GM23338 (cell line): ENCODE results near the gene FOXJ3. TPM values are rescaled to one million over a fixed set of nuclear protein-coding genes. Genes with fewer than 3 reads are reported as not detected.

Source experiments
- ATAC-seq: fragments of 200-7000 bp; cut with Tn5 transposase; 3 replicates; pipeline ENCODE4 v1.9.1; 2020
- DNase-seq: peaks from one replicate; pipeline ENCODE4 v3.0.0-alpha.2; 2015; ENCODE audit warnings: low spot score
- H2AFZ ChIP-seq: fragments of 200-600 bp; sonication (generic); 2 replicates; pipeline ENCODE4 v1.8.0; 2016; ENCODE audit warnings: antibody characterized with exemption, mild to moderate bottlenecking, moderate library complexity
- H3F3A ChIP-seq: fragments of 200-600 bp; sonication (generic); replicated peaks from 2 replicates; pipeline ENCODE4 v1.8.0; 2017; ENCODE audit warnings: antibody characterized with exemption, mixed run types, low read depth
- H3K27ac ChIP-seq: fragments of 200-600 bp; sonication (generic); 2 replicates; pipeline ENCODE4 v1.6.1; 2016; ENCODE audit warnings: low read depth
- H3K27me3 ChIP-seq: fragments of 200-600 bp; sonication (generic); 2 replicates; pipeline ENCODE4 v1.8.0; 2016; ENCODE audit warnings: mild to moderate bottlenecking, mixed run types, moderate library complexity; ENCODE audit not compliant: insufficient read depth
- H3K36me3 ChIP-seq: fragments of 200-600 bp; sonication (generic); 2 replicates; pipeline ENCODE4 v1.8.0; 2016; ENCODE audit warnings: mild to moderate bottlenecking; ENCODE audit not compliant: insufficient read depth
- H3K4me1 ChIP-seq: fragments of 200-600 bp; sonication (generic); 2 replicates; pipeline ENCODE4 v1.8.0; 2016; ENCODE audit warnings: mild to moderate bottlenecking, moderate library complexity; ENCODE audit not compliant: insufficient read depth
- H3K4me2 ChIP-seq: fragments of 200-600 bp; sonication (generic); 2 replicates; pipeline ENCODE4 v1.7.1; 2017; ENCODE audit warnings: mixed run types
- H3K4me3 ChIP-seq: fragments of 200-600 bp; sonication (generic); 2 replicates; pipeline ENCODE4 v1.6.1; 2016; ENCODE audit warnings: mixed run types
- H3K79me2 ChIP-seq: fragments of 200-600 bp; sonication (generic); replicated peaks from 2 replicates; pipeline ENCODE4 v1.8.0; 2017; ENCODE audit warnings: mild to moderate bottlenecking; ENCODE audit not compliant: insufficient read depth
- H3K9me2 ChIP-seq: fragments of 200-600 bp; sonication (generic); 2 replicates; pipeline ENCODE4 v1.8.0; 2017; ENCODE audit not compliant: insufficient read depth
- H4K20me1 ChIP-seq: fragments of 200-600 bp; sonication (generic); replicated peaks from 2 replicates; pipeline ENCODE4 v1.8.0; 2017; ENCODE audit warnings: mild to moderate bottlenecking; ENCODE audit not compliant: insufficient read depth
- H3K27ac Mint-ChIP-seq: 2 replicates; pipeline ENCODE4 v1.8.0; 2020; ENCODE audit warnings: inconsistent platforms, mild to moderate bottlenecking, moderate library complexity, mixed read lengths
- H3K27me3 Mint-ChIP-seq: 3 replicates; pipeline ENCODE4 v1.8.0; 2022; ENCODE audit warnings: low read depth, mild to moderate bottlenecking, moderate library complexity, mixed read lengths, inconsistent platforms; ENCODE audit not compliant: insufficient read depth, poor library complexity
- H3K36me3 Mint-ChIP-seq: 3 replicates; pipeline ENCODE4 v1.8.0; 2021; ENCODE audit warnings: low read depth, mild to moderate bottlenecking, inconsistent platforms, moderate library complexity, mixed read lengths
- H3K4me1 Mint-ChIP-seq: 3 replicates; pipeline ENCODE4 v1.8.0; 2020; ENCODE audit warnings: mild to moderate bottlenecking, inconsistent platforms, mixed read lengths
- H3K4me3 Mint-ChIP-seq: 3 replicates; pipeline ENCODE4 v1.8.0; 2021; ENCODE audit warnings: moderate library complexity, mild to moderate bottlenecking, inconsistent platforms, mixed read lengths
- H3K9me3 Mint-ChIP-seq: 3 replicates; pipeline ENCODE4 v1.8.0; 2020; ENCODE audit warnings: moderate library complexity, mild to moderate bottlenecking, inconsistent platforms, mixed read lengths
- CREB1 ChIP-seq: fragments of 250-450 bp; sonication (Bioruptor Pico); IDR thresholded peaks from 2 replicates; pipeline ENCODE4 v1.5.0; 2020; ENCODE audit warnings: low read depth, mild to moderate bottlenecking, moderate library complexity
- CTCF ChIP-seq, 2 experiments: fragments of 200-600 bp in 1 of 2; sonication (generic) in 1 of 2; conservative IDR thresholded peaks; 2 replicates each; pipeline versions ENCODE4 v1.5.1 to v1.6.1; 2016 to 2017; ENCODE audit warnings: antibody characterized with exemption in 2 of 2, low read depth in 2 of 2, mild to moderate bottlenecking in 2 of 2, moderate library complexity in 1 of 2
- ETS1 ChIP-seq: IDR thresholded peaks from 2 replicates; pipeline ENCODE4 v1.6.1; 2016; ENCODE audit warnings: antibody characterized with exemption
- EZH2 ChIP-seq: fragments of 200-600 bp; sonication (generic); IDR thresholded peaks from one replicate; pipeline ENCODE4 v1.8.0; 2017; ENCODE audit warnings: antibody characterized with exemption, mild to moderate bottlenecking, low read depth; ENCODE audit not compliant: unreplicated experiment
- JUNB ChIP-seq: IDR thresholded peaks from one replicate; pipeline ENCODE4 v1.6.1; 2016; ENCODE audit warnings: antibody characterized with exemption; ENCODE audit not compliant: unreplicated experiment
- NANOG ChIP-seq: IDR thresholded peaks from 2 replicates; pipeline ENCODE4 v1.6.1; 2016; ENCODE audit warnings: antibody characterized with exemption, borderline replicate concordance
- POLR2AphosphoS5 ChIP-seq: IDR thresholded peaks from 2 replicates; pipeline ENCODE4 v1.6.1; 2016; ENCODE audit warnings: antibody characterized with exemption, low read depth
- STAT1 ChIP-seq: IDR thresholded peaks from one replicate; pipeline ENCODE4 v1.6.1; 2016; ENCODE audit warnings: antibody characterized with exemption; ENCODE audit not compliant: unreplicated experiment
- ZNF114 ChIP-seq: fragments of 250-450 bp; sonication (Bioruptor Pico); IDR thresholded peaks from 2 replicates; pipeline ENCODE4 v1.5.0; 2020; ENCODE audit warnings: mild to moderate bottlenecking, moderate library complexity
- ZNF462 ChIP-seq: fragments of 250-450 bp; sonication (Bioruptor Pico); IDR thresholded peaks from 2 replicates; pipeline ENCODE4 v1.5.0; 2020; ENCODE audit warnings: mild to moderate bottlenecking, moderate library complexity
- polyA plus RNA-seq: library from polyadenylated mRNA; unstranded; fragments of >200 nt; fragmentation: Nextera tagmentation; extraction: Ambion mirVana; gene quantifications from 2 replicates; pipeline ENCODE4 v1.2.1, GENCODE V29; 2016
- total RNA-seq: library from RNA; depleted of rRNA; stranded (reverse); fragments of >200 nt; shearing (Covaris generic); gene quantifications from 2 replicates; pipeline ENCODE4 v1.2.3, GENCODE V29; 2014
- TF ChIP-seq, protein P1 (sequence below): IDR thresholded peaks from one replicate; pipeline ENCODE4 v1.6.1; 2018; ENCODE audit warnings: antibody characterized with exemption; ENCODE audit not compliant: unreplicated experiment

FOXJ3 gene
- total and polyA plus RNA-seq, 2 experiments from 2014 or later: 36.6 to 53.3 TPM

- TF ChIP-seq ZNF462 (CRISPR knock-in tag) (no peak), POLR2AphosphoS5 (no peak)
- TF ChIP-seq, protein P1, sequence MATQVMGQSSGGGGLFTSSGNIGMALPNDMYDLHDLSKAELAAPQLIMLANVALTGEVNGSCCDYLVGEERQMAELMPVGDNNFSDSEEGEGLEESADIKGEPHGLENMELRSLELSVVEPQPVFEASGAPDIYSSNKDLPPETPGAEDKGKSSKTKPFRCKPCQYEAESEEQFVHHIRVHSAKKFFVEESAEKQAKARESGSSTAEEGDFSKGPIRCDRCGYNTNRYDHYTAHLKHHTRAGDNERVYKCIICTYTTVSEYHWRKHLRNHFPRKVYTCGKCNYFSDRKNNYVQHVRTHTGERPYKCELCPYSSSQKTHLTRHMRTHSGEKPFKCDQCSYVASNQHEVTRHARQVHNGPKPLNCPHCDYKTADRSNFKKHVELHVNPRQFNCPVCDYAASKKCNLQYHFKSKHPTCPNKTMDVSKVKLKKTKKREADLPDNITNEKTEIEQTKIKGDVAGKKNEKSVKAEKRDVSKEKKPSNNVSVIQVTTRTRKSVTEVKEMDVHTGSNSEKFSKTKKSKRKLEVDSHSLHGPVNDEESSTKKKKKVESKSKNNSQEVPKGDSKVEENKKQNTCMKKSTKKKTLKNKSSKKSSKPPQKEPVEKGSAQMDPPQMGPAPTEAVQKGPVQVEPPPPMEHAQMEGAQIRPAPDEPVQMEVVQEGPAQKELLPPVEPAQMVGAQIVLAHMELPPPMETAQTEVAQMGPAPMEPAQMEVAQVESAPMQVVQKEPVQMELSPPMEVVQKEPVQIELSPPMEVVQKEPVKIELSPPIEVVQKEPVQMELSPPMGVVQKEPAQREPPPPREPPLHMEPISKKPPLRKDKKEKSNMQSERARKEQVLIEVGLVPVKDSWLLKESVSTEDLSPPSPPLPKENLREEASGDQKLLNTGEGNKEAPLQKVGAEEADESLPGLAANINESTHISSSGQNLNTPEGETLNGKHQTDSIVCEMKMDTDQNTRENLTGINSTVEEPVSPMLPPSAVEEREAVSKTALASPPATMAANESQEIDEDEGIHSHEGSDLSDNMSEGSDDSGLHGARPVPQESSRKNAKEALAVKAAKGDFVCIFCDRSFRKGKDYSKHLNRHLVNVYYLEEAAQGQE: no peak
Measured at GRCh38 chr1:42183957-42184268, 151.1 kb downstream of the FOXJ3 start (continued).

- no peaks in the 10 kb centered on the region for H3K27me3 ChIP-seq
- ATAC-seq (no peak), DNase-seq (no peak)
- H3K4me3 ChIP-seq: no peak overlapping the region
- H3F3A ChIP-seq: no peaks in the 10 kb centered on the region
- no peaks in the 10 kb centered on the region for H3K9me2 ChIP-seq
- H3K36me3 Mint-ChIP-seq: peaks cover 24% of the 10 kb centered on the region
- H3K4me3 Mint-ChIP-seq: no peak overlapping the region
- peaks cover 10% of the 10 kb centered on the region for H4K20me1 ChIP-seq
- no peak overlapping the region for H3K27ac Mint-ChIP-seq
- peaks cover under 1% of the 10 kb centered on the region; the same call in 1 of the 2 replicates for H3K36me3 ChIP-seq
- H3K27me3 Mint-ChIP-seq: peaks cover 4% of the 10 kb centered on the region
- no peaks in the 10 kb centered on the region for H3K79me2 ChIP-seq
- H2AFZ ChIP-seq: no peak overlapping the region
- H3K27ac ChIP-seq: no peak overlapping the region
- H3K4me2 ChIP-seq: no peak overlapping the region
- H3K4me1 Mint-ChIP-seq: no peaks in the 10 kb centered on the region
- no peak for TF ChIP-seq CREB1
- no peak for TF ChIP-seq ZNF114 (CRISPR knock-in tag)
- no peak for TF ChIP-seq NANOG
- no peak for TF ChIP-seq EZH2
- TF ChIP-seq STAT1: no peak
- TF ChIP-seq ETS1: no peak
- TF ChIP-seq CTCF (conservative IDR thresholded peaks at IDR 0.05; ENCODE audit: low read depth in 2 of 2): no peak
- TF ChIP-seq POLR2AphosphoS5: no peak
- no peak for TF ChIP-seq JUNB
- no peaks in the 10 kb centered on the region for H3K9me3 Mint-ChIP-seq
- no peaks in the 10 kb centered on the region; the same call in 1 of the 2 replicates for H3K4me1 ChIP-seq
Measured at GRCh38 chr1:42183210-42183956, 151.7 kb downstream of the FOXJ3 start.
